OCI-LY1 (cell line): ENCODE data around the gene THSD1.
"Not testable (repeated sequence)": the region's sequence is repeated elsewhere in the genome, so short reads cannot be mapped to it uniquely, and the experiment has no call there.

ENCODE experiments used
- CTCF ChIP-seq: fragments of 200-600 bp; sonication (generic), shearing (Covaris generic); IDR thresholded peaks from 2 replicates; pipeline ENCODE4 v1.5.1; 2017; ENCODE audit warnings: mild to moderate bottlenecking, antibody characterized with exemption, low read length, moderate library complexity, mixed read lengths
- EZH2 ChIP-seq: fragments of 200-600 bp; sonication (generic), shearing (Covaris generic); IDR thresholded peaks from 2 replicates; pipeline ENCODE4 v1.8.0; 2017; ENCODE audit warnings: borderline replicate concordance, mixed run types, mild to moderate bottlenecking, antibody characterized with exemption, low read length, moderate library complexity, mixed read lengths

DNA sequence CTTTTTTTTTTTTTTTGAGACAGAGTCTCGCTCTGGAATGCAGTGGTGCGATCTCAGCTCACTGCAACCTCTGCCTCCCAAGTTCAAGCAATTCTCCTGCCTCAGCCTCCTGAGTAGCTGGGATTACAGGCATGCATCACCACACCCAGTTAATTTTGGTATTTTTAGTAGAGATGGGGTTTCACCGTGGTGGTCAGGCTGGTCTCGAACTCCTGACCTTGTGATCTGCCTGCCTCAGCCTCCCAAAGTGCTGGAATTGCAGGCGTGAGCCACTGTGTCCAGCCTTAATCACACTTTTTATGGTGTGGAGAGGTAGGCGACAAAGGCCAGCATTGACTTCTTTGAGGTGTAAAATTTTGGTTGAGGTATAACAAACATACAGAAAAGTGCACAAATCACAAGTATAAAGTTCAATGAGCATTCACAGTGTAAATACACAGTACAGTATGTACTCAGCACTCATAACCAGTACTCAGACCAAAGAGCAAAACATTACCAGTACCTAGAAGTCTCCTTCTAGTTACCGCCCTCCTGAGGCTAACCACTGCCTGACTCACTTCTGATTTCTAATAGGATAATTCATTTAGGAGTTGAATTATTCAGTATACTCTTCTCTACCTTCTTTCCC is 68.0 kb downstream of the THSD1 start:
- not testable (repeated sequence) for TF ChIP-seq EZH2, CTCF
